Activated naive CD8-positive, alpha-beta T cell treated with anti-CD3 and anti-CD28 coated beads, Interleukin-2, amount 50 U/mL, for 16 hours (primary cell): Measurements from ENCODE around the gene RABGGTB.
"Not testable (repeated sequence)": the region's sequence is repeated elsewhere in the genome, so short reads cannot be mapped to it uniquely, and the experiment has no call there.

Experiments used
- DNase-seq: peaks from one replicate; pipeline ENCODE4 v3.0.0-alpha.2; 2020; ENCODE audit warnings: low read depth, low spot score

The RABGGTB gene

DNA sequence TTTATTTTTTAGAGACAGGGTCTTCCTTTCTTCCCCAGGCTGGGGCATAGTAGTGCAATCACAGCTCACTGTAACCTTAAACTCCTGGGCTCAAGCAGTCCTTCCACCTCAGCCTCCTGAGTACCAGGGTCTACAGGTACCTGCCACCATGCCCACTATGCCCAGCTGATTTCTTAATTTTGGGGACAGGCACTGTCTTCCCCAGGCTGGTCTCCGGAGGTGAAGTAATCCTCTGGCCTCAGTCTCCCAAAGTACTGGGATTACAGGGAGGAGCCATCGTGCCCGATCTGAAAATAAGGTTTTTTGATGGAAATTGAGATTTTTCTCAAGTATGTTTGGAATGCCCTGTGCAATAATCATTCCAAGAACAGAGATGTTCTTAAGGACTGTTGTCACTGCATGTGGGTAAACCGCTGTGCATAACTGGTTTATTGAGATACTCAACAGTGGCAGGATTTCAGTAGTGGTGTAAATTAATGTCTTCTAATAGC, 9.7 kb downstream of the RABGGTB start:
- no peak for DNase-seq

DNA sequence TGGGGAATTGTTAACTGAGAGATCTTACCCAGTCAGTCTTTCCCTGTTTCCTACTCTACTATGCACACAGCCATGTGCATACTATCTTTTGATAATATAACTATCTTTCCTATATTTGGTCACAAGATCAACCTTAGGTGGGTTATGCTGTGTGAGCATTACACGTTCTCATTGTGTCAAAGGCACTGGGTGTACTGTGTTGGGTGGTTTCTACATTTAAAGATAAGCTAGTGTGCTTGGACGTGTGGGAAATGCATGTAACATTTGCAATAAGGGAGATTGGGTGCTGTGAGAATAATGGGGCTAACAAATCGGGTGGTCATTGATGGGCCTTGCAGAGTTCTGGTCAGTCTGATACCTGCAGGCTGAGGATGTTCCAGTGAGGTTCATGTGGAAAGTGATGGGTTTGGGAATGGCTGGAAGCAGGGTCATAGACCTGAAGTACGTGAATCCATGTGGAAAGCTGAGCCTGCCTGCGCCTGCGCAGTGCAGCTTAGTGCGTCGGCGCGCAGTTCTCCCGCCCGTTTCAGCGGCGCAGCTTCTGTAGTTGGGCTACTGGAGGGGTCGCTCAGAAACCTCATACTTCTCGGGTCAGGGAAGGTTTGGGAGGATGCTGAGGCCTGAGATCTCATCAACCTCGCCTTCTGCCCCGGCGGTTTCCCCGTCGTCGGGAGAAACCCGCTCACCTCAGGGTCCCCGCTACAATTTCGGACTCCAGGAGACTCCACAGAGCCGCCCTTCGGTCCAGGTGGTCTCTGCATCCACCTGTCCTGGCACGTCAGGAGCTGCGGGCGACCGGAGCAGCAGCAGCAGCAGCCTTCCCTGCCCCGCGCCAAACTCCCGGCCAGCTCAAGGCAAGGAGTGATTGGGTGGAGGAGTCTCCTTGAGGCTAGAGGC, 10.6 kb downstream of the RABGGTB start, which contains the start of gene MSH4:
Gene MSH4 (plus strand): TSS at position 507 of the 897 bp plus-strand sequence. CDS start 104 bp downstream, at position 611.
- no peak for DNase-seq

DNA sequence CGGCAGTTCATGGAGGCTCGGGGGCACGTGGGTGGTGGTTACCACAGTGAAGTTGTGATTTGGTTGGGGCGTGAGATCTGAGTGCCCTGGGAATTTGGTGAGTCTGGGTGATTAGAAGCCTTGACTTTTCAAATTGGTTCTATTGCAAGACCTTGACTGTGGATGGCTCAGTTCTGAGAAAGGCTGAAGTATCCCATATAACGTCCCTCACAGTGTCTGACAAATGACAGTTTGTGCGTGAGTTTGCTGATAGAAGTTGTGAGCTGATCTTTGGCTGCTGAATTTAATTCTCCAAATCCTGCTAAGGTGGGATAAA, 11.2 kb downstream of the RABGGTB start:
- no peak for DNase-seq

DNA sequence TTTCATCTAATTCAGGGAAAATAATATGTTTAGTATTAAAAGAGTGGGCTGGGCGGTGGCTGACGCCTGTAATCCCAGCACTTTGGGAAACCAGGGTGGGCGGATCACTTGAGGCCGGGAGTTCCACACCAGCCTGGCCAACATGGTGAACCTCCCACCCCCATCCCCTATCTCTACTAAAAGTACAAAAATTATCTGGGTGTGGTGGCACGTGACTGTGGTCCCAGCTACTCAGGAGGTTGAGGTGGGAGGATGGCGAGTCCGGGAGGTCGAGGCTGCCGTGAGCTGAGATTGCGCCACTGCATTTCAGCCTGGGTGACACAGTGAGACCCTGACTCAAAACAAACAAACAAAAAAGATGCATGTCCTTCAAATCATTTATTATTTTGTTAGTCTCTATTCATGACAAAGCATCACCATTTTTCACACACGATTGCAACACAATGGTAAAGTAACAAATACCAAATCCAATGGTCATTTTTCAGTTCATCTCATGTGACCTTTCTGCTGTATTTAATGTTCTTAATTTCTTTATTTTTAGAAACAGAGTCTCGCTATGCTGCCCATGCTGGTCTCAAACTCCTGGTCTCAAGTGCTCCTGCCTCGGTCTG, 11.7 kb downstream of the RABGGTB start:
- DNase-seq, result no peak

DNA sequence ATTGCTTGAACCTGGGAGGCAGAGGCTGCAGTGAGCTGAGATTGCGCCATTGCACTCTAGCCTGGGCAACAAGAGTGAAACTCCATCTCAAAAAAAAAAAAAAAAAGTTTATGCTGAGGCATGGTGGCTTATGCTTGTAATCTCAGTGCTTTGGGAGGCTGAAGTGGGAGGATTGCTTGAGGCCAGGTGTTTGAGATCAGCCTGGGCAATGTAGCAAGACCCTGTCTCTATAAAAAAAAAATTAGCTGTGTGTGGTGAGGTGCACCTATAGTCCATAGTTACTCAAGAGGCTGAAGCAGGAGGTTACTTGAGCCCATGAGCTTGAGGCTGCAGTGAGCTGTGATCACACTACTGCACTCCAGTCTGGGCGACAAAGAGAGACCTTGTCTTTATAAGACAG, 15.4 kb downstream of the RABGGTB start:
- DNase-seq, result not testable (repeated sequence)

DNA sequence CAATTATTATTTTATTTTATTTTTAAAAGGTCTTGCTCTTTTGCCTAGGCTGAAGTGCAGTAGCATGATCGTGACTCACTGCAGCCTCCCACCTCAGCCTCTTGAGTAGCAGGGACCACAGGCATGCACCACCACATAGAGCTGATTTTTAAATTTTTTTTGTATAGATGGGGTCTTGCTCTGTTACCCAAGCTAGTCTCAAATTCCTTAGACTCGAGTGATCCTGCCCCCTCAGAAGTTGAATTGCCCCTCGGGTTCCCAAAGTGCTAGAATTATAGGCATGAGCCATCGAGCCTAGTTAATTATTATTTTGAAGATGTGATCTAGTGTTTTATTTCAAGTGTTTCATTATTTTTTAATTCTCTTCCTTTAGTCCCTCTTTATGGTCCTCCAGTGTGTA, 22.9 kb downstream of the RABGGTB start:
- no peak for DNase-seq

DNA sequence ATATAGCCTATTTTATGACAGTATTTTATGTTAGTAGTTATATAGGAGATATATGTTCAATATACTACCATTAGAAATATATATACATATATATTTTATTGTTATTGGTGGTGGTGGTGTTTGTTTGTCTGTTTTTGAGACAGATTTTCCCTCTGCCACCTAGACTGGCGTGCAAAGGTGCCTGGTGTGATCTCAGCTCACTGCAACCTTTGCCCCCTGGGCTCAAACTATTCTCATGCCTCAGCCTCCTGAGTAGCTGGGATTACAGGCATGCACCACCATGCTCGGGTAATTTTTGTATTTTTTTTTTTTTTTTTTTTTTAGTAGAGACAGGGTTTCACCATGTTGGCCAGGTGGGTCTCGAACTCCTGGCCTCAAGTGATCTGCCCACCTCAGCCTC, 24.1 kb downstream of the RABGGTB start:
- not testable (repeated sequence) for DNase-seq

DNA sequence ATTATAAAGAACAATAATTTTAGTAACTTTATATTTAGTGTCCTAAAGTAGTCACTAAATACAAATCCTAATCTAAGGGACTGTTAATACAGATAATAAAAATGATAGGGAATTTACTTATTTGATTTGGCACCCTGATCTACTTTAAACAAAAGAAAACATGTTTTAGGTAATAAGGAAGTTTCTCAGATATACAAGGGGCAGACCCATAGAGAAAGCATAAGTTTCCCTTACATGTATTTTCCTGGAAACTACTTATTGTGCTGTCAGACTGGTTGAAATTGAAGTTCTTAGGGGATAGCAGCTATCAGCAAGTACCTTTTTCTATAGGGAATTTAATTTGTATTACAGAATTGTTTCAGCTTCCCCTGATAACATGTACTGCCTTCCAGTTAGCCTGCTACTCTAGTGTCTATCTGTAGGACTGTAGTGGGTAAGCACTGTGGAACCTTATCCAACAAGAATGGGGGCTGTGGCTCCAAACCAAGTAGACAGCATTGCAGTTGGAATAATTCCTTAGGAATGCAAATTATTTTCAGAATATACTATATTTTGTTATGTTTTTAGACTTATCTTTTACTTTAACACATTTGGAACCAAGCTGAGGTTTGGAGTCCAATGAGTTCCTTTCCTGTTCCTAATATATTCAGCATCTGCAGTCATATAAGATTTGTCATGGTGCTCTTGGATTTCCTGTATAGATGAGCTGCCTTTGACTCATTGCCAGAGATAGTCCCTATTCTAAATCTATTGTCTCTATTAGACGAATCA, 25.3 kb downstream of the RABGGTB start:
- no peak for DNase-seq

DNA sequence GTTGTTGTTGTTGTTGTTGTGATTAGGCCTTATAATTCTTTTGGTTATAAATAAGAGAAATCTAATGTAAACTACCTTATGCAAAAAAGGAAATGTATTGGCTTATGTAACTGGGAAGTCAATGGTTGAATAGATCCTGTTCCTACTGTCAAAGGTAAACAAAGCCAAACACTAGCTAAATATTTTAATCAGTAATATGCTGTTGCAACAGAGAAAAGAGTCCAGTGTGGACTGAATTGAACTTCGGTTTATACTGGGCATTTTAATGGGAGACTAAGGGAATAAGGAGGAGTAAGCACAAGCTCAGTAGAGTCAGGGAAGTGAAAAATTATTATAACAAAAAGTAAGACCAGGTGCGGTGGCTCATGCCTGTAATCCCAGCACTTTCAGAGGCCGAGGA, 26.0 kb downstream of the RABGGTB start:
- DNase-seq, result no peak

DNA sequence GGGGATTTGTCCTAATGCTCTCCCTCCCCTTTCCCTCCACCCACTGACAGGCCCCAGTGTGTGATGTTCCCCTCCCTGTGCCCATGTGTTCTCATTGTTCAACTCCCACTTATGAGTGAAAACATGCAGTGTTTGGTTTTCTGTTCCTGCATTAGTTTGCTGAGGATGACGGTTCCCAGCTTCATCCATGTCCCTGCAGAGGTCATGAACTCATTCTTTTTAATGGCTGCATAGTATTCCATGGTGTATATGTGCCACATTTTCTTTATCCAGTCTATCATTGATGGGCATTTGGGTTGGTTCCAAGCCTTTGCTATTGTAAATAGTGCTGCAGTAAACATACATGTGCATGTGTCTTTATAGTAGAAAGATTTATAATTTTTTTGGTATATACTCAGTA, 37.5 kb downstream of the RABGGTB start:
- DNase-seq, result not testable (repeated sequence)

DNA sequence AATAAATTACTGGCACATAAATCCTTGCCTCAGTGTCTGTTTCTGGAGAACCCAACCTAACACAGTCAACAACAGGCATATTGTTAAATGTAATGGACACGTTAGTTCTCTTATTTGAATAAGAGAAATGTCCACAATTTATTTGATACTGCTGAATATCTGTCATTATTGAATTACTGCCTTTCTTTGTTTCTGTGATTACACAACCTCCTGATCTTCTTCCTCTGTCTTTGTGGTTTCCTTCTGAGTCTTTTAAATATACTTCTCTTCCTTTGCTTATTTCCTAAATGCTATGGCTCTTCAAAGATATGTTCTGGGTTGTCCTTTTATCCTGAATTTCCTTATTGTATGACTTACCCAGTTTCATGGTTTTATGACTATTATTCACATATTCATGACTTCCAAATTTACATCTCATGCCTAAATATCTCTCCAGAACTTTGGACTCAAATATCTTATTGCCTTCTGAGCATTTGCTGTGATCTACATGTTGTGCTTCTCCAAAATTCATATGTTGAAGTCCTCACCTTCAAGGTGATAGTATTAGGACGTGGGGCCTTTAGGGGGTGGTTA, 50.6 kb downstream of the RABGGTB start:
- no peak for DNase-seq

DNA sequence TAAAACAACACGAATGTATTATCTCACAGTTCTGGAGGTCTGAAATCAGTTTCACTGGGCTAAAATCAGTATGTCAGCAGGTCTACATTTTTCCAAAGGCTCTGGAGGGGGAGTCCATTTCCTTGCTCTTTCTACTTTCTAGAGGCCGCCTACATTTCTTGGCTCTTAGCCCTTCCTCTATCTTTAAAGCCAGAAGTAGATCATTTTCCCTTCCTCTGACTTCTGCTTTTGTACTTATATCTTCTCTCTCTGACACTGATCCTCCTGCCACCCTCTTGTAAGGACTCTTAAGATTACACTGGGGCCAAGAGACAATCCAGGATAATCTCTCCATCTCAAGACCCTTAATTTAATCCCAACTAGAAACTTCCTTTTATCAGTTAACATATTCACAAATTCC, 52.0 kb downstream of the RABGGTB start:
- DNase-seq, result no peak

DNA sequence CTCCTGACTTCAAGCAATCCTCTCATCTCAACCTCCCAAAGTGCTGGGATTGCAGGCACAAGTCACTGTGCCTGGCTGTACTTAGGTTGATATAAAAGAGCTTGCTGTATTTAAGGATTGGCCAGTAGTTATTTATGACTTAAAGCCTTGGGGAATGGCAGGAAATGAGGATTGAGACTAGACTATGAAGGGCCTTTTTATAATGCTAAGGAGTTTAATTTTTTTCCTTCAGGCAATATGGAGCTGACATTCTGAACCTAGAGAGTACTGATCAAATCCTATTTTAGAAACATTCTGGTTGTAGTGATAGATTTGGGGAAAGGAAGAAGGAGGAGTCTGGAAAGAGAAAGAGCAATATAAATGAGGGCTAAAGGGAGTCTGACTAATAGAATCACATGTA, 55.4 kb downstream of the RABGGTB start:
- DNase-seq, result no peak
